DND-41 (cell line): Measurements from ENCODE around the gene MC5R.

Experiments used
- CTCF ChIP-seq: IDR thresholded peaks from 2 replicates; pipeline ENCODE4 v1.5.1; 2012; ENCODE audit warnings: borderline replicate concordance, low read length, moderate library complexity, mild to moderate bottlenecking; ENCODE audit not compliant: poor library complexity, severe bottlenecking; ENCODE audit errors: extremely low read depth
- EZH2 ChIP-seq: IDR thresholded peaks from 3 replicates; pipeline ENCODE4 v1.6.1; 2012; ENCODE audit warnings: borderline replicate concordance, low read depth, mild to moderate bottlenecking, moderate library complexity, low read length, inconsistent platforms; ENCODE audit not compliant: severe bottlenecking

GRCh38 chr18:13808294-13809042 lies 15.5 kb upstream of the MC5R start:
- TF ChIP-seq CTCF (no peak), EZH2 (no peak)
